Dendritic cell treated with granulocyte-macrophage colony-stimulating factor and Interleukin-4, amounts not matched to agents 40 ng/mL and 50 ng/mL, for 4 days (primary cell): Measurements from ENCODE around the gene CD44.

Source experiments
- H3K27ac Mint-ChIP-seq: one replicate; pipeline ENCODE4 v1.8.0; 2022; ENCODE audit warnings: mild to moderate bottlenecking, mixed read lengths
- H3K27me3 Mint-ChIP-seq: one replicate; pipeline ENCODE4 v1.8.0; 2022; ENCODE audit warnings: mild to moderate bottlenecking, mixed read lengths
- H3K36me3 Mint-ChIP-seq: one replicate; pipeline ENCODE4 v1.8.0; 2022; ENCODE audit warnings: low read depth, mixed read lengths
- H3K4me1 Mint-ChIP-seq: one replicate; pipeline ENCODE4 v1.8.0; 2022; ENCODE audit warnings: low read depth, mixed read lengths
- H3K4me3 Mint-ChIP-seq: one replicate; pipeline ENCODE4 v1.8.0; 2022; ENCODE audit warnings: mild to moderate bottlenecking, moderate library complexity, mixed read lengths
- H3K9me3 Mint-ChIP-seq: one replicate; pipeline ENCODE4 v1.8.0; 2022; ENCODE audit warnings: mixed read lengths
- intact Hi-C: fragments of 100-400 bp; cut with micrococcal nuclease; formaldehyde crosslinking; loops from one replicate; pipeline ENCODE4 v1.15.0; 2022

CD44 gene

DNA sequence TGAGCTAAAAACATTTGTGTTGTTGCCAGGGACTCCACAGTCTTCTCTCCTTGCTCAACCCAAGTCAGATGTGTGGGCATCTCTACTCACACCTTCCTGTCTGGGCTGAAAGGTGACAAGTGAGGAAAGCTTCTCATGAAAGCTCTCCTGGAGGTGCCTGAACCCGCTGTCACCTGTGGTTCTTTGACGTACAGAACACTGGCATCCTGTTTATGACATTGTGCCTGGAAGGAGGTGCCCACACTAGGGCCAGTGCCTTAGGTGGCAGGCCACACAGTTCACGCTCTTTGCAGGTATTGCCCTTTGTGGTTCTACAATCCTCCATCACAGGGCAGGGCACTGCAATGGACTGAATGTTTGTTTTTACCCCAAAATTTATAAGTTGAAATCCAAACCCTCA is 108.5 kb downstream of the CD44 start:
- intact Hi-C loops: no loop called here
- Mint-ChIP-seq H3K4me1 (peaks cover 27% of the 10 kb centered on the region), H3K4me3 (no peak overlapping the region), H3K27ac (no peak overlapping the region), H3K36me3 (no peaks in the 10 kb centered on the region), H3K9me3 (no peaks in the 10 kb centered on the region), H3K27me3 (no peaks in the 10 kb centered on the region)

DNA sequence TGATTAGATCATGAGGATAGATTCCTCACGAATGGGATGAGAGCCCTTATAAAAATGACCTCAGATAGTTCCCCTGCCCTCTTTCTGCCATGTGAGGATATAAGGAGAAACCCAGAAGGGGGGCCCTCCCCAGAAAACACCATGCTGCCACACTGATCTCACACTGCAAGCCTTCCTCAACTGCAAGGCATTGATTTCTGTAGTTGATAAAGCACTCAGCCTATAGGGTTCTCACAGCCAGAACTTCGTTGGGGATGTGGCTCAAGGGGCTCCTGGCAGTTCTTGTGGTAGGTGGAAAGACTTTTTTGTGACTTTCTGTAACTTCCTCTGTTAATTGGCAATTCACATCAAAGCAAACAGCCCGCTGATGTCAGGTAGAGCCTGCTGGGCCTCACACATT is 108.9 kb downstream of the CD44 start:
- H3K4me3 Mint-ChIP-seq: no peak overlapping the region
- no peak overlapping the region for H3K27ac Mint-ChIP-seq
- H3K27me3 Mint-ChIP-seq: no peaks in the 10 kb centered on the region
- no peaks in the 10 kb centered on the region for H3K9me3 Mint-ChIP-seq
- H3K36me3 Mint-ChIP-seq: no peaks in the 10 kb centered on the region
- intact Hi-C loops: no loop called here
- peaks cover 23% of the 10 kb centered on the region for H3K4me1 Mint-ChIP-seq

DNA sequence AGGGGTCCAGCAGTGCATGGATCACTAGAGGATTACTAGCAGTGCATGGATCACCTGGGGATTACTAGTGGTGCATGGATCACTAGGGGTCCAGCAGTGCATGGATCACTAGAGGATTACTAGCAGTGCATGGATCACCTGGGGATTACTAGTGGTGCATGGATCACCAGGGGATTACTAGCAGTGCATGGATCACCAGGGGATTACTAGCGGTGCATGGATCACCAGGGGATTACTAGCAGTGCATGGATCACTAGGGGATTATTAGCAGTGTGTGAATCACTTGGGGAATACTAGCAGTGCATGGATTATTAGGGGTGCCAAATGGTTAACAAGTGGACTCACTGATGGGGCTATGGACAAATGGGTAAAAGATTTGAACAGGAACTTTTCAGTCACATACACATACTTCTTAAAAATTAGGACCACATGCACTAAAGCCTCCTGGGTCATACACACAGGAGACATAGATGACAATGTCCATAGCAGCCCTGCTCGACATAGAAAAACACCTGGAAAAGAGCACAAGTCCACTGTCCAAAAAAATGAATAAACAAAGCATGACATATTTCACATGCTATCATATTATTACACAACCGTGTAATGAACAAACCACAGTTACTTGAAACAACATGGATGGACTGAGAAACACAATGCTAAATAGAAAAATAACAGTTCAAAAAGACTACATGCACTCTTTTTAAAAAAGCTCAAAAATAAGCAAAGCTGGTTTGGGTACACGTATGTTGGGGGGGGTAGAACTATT is 109.8 kb downstream of the CD44 start:
- Mint-ChIP-seq H3K27ac (peak overlapping the region; percentile 14), H3K4me1 (peaks cover 20% of the 10 kb centered on the region), H3K4me3 (no peak overlapping the region), H3K27me3 (no peaks in the 10 kb centered on the region), H3K36me3 (no peaks in the 10 kb centered on the region), H3K9me3 (no peaks in the 10 kb centered on the region)
- intact Hi-C loops: no loop called here

DNA sequence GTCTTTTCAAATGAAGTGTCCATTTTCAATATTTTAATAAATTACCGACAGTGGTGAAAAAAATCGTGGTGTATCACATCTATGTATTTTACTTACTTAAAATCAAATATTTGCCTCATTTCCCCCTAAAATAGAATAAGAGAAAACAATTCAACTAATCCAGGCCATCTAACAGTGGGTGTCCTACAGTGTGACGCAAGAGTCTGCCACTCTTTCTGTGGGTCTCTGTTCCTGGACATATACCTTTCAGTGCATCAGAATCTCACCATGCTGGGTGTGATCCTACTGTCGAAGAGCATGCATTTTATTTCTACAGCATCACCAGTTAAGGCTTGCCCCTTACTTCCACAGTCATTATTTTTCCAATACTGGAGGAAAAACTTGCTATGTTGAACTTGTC is 111.2 kb downstream of the CD44 start:
- peaks cover 20% of the 10 kb centered on the region for H3K4me1 Mint-ChIP-seq
- intact Hi-C loops: no loop called here
- peak overlapping the region; percentile 14 for H3K27ac Mint-ChIP-seq
- H3K36me3 Mint-ChIP-seq: no peaks in the 10 kb centered on the region
- no peaks in the 10 kb centered on the region for H3K27me3 Mint-ChIP-seq
- no peaks in the 10 kb centered on the region for H3K9me3 Mint-ChIP-seq
- H3K4me3 Mint-ChIP-seq: no peak overlapping the region

DNA sequence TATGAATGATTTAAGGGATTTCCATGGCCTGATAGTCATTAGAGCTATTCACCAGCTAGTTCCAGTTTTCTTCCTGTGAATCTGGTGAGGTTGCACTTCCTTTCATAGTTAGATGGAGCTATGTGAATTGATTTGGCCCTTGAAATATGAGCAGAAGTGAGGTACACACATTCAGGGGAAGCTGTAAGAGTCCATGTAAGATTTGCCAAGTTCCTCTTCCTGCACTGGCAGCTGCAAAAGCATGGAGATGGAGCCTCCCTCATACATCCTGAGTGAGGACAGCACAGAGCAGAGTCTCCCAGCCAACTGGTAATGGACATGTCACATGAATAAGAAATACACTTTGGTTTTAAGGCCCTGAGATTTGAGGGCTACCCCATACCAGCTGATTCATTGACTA is 111.7 kb downstream of the CD44 start:
- peaks cover 20% of the 10 kb centered on the region for H3K4me1 Mint-ChIP-seq
- intact Hi-C loops: no loop called here
- no peak overlapping the region for H3K4me3 Mint-ChIP-seq
- no peaks in the 10 kb centered on the region for H3K27me3 Mint-ChIP-seq
- peak overlapping the region; percentile 14 for H3K27ac Mint-ChIP-seq
- no peaks in the 10 kb centered on the region for H3K36me3 Mint-ChIP-seq
- H3K9me3 Mint-ChIP-seq: no peaks in the 10 kb centered on the region

DNA sequence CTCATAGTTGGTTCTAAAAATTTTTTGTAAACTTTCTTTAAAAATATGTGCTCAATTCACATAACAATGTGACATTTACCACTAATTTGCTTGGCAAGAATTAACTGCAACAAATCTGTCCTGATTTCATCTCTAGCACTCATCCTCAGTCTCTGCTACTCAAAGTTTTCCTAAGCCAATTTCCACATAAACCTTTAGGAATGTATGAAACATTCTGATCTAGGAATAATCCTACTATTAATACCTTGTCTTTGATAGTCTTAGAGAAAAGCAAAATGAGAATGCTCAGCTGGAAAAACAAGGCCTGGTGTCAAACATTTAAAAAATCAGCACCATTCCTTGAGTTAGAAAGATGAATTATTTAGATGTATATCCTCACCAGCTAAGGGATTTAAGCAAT is 114.3 kb downstream of the CD44 start:
- intact Hi-C loops: no loop called here
- Mint-ChIP-seq H3K4me3 (no peak overlapping the region), H3K9me3 (no peaks in the 10 kb centered on the region), H3K36me3 (no peaks in the 10 kb centered on the region), H3K4me1 (peaks cover 25% of the 10 kb centered on the region), H3K27me3 (no peaks in the 10 kb centered on the region), H3K27ac (no peak overlapping the region)

DNA sequence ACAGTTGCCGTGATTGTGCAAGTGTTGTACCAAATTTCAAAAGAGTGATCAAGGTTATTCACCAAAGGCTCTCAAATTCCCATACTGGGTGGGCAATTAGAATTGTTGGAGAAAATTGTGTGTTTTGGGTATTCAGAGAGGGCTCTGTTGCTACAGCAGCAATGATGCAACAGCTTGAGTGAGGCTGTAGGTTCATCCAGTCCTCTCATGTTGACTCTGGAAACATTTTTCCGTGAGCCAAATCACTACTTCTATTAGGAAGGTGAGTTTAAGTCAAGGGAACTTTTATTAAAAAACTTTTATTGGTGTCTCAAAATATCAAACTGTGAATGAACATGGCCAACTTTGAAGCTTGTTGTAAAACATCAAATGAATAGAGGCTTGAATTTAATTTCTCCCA is 116.5 kb downstream of the CD44 start:
- Mint-ChIP-seq H3K27me3 (no peaks in the 10 kb centered on the region), H3K27ac (no peak overlapping the region), H3K9me3 (no peaks in the 10 kb centered on the region), H3K4me1 (peaks cover 10% of the 10 kb centered on the region), H3K4me3 (no peak overlapping the region), H3K36me3 (no peaks in the 10 kb centered on the region)
- intact Hi-C loops: no loop called here

DNA sequence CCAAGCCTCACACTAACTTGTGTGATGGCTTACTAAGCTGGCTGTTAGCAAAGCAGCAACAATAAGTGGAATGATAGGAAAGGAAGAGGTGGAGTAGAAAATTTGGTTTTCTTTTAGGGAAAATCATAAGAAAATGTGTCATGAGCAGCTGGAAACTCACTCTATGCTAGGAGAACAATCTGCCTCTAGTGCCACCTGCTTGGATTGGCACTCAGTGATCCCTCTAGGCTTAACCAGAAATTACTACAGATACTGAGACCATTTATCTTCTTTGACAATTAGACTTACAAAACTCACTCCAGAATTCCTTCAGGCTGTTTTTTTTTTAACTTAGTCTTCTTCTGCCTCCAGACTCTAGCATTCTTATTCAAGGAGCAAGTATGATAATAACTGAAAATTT is 117.3 kb downstream of the CD44 start:
- Mint-ChIP-seq H3K9me3 (no peaks in the 10 kb centered on the region), H3K36me3 (no peaks in the 10 kb centered on the region), H3K27me3 (no peaks in the 10 kb centered on the region), H3K27ac (no peak overlapping the region), H3K4me3 (no peak overlapping the region), H3K4me1 (peaks cover 5% of the 10 kb centered on the region)
- intact Hi-C loops: no loop called here

DNA sequence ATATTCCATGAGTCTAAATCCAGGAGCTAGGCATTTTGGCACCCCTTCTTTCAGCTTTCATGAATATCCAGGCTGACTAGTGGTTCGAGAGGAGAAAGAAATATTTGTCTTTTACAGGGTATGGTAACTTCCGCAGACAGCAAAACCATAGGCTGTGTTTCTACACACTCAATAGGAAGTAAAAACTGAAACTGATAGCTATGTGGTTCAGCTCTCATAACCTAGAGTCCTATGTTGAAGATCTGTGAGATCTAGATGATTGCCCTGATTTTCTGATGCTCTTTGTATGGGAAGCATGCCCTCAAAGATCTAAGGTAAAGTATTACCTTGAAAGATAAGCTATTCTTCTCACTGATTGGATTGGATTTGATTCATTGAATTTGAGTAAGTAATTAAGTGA is 118.3 kb downstream of the CD44 start:
- no peaks in the 10 kb centered on the region for H3K9me3 Mint-ChIP-seq
- H3K4me1 Mint-ChIP-seq: peaks cover 15% of the 10 kb centered on the region
- no peak overlapping the region for H3K4me3 Mint-ChIP-seq
- no peaks in the 10 kb centered on the region for H3K36me3 Mint-ChIP-seq
- intact Hi-C loops: no loop called here
- H3K27me3 Mint-ChIP-seq: no peaks in the 10 kb centered on the region
- H3K27ac Mint-ChIP-seq: peak overlapping the region; percentile 30

DNA sequence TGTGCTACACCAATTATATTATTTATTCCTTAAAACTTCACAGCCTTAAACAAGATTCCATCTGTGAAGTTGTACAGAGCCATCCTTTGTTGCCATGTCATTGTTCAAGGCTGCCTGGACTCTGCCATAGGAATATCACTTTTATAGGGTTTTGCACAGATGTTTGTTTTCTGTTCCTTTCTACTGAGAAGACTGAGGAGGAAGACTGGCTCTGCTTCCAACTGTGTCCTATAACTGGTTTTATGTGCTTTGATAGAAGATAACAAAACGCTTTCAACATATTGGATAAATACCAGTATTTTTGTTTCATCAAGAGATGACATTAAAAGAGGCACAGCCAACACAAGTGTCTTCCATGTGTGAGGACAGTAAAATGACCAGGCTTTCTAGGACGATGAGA is 120.6 kb downstream of the CD44 start:
- Mint-ChIP-seq H3K27me3 (no peaks in the 10 kb centered on the region), H3K9me3 (no peaks in the 10 kb centered on the region), H3K4me1 (peaks cover 17% of the 10 kb centered on the region), H3K27ac (no peak overlapping the region), H3K4me3 (no peak overlapping the region), H3K36me3 (no peaks in the 10 kb centered on the region)
- intact Hi-C loops: no loop called here

DNA sequence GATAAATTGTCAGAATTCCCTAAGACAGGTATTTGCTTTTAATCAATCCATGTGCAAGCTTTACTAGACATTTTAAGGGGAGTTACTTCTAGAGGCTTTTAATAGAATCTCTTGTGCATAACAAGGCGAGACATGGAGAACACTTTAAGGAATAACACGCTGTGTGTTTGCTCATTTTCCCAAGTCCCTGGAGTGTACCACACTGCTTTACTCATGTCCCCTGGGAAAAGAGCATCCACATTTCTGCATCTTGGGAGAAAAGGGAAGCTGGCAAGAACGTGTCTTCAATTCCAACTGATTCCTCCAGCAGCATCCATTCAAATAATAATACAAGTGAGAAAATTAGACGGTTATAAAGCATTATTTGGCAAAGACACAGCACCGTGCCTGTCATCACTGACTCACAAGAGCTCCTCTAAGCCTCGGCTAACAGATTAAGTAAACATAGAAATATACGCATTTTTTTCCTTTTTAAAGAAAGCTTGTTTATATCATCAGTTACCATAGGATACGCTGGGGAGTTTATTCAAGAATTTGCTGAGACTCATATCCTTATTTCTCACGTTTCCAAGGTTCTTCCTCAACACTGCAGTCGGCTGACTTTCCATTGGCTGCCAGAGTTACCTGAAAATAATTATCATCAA is 121.5 kb downstream of the CD44 start:
- Mint-ChIP-seq H3K27me3 (no peaks in the 10 kb centered on the region), H3K9me3 (no peaks in the 10 kb centered on the region), H3K4me3 (no peak overlapping the region), H3K27ac (no peak overlapping the region), H3K36me3 (no peaks in the 10 kb centered on the region), H3K4me1 (peaks cover 18% of the 10 kb centered on the region)
- intact Hi-C loops: no loop called here

DNA sequence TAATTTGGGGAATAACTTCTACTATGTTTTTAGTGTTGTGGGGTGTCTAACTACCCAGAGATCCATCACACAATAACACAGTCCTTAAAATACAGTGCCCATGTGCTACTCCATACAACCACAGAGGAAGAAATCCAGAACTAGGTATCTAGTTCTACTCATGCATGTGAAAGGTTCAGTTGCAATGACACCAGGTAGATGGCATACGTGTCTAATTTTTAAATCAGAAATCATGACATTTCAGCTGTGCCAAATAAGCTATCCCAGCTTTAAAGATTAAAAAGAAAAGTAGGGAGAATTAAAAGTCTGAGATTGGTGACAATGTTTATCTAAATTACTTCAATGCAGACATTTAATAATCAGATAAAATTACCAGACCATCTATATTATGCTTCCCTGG is 122.2 kb downstream of the CD44 start:
- H3K36me3 Mint-ChIP-seq: no peaks in the 10 kb centered on the region
- intact Hi-C loops: no loop called here
- H3K4me1 Mint-ChIP-seq: peaks cover 25% of the 10 kb centered on the region
- H3K27ac Mint-ChIP-seq: no peak overlapping the region
- H3K9me3 Mint-ChIP-seq: no peaks in the 10 kb centered on the region
- no peak overlapping the region for H3K4me3 Mint-ChIP-seq
- no peaks in the 10 kb centered on the region for H3K27me3 Mint-ChIP-seq

DNA sequence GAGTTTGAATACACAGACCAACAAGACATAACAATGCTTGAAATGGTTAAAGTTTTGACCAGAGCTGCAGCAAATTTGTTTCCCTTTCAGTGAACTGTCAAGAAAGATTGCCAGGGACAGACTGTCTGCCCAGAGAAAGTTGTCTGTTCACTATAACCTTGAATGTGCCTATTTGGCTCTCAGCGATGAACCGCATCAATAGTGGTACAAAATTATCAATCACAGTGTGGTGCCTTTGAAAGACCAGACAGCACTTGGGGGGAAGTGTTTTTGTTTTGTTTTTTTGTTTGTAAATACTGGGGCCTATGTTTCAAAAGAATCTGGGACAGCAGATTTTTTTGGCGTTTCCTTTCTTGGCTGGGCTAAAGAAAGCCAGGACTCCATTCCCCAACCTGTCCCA is 123.1 kb downstream of the CD44 start:
- no peaks in the 10 kb centered on the region for H3K27me3 Mint-ChIP-seq
- no peak overlapping the region for H3K27ac Mint-ChIP-seq
- peaks cover 28% of the 10 kb centered on the region for H3K4me1 Mint-ChIP-seq
- H3K4me3 Mint-ChIP-seq: no peak overlapping the region
- no peaks in the 10 kb centered on the region for H3K9me3 Mint-ChIP-seq
- intact Hi-C loops: no loop called here
- H3K36me3 Mint-ChIP-seq: no peaks in the 10 kb centered on the region

DNA sequence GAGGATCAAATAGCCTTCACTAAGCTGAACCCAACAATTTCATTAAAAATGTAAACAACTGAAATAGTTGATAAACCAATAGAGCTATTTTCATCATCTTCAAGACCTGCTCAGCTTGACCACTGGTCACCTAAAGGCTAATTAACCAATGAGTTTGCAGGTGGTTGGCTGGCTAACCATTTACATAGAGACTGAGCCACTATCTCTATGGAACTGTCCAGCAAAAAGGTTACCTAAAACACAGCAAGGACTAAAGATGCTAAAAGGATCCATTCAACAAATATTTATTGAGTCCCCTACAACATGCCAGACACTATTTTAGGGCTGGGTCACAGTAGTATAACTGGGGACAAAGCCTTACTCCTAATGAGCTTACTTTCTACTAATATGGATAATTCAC is 123.8 kb downstream of the CD44 start:
- H3K27me3 Mint-ChIP-seq: no peaks in the 10 kb centered on the region
- H3K36me3 Mint-ChIP-seq: no peaks in the 10 kb centered on the region
- no peaks in the 10 kb centered on the region for H3K9me3 Mint-ChIP-seq
- no peak overlapping the region for H3K4me3 Mint-ChIP-seq
- peaks cover 28% of the 10 kb centered on the region for H3K4me1 Mint-ChIP-seq
- intact Hi-C loops: no loop called here
- H3K27ac Mint-ChIP-seq: no peak overlapping the region
